Skeletal muscle satellite cell (primary cell): ENCODE data around the gene WNT11.

Experiments
- H3K27me3 ChIP-seq: 2 replicates; pipeline ENCODE4 v1.7.0; 2013; ENCODE audit warnings: low read length; ENCODE audit not compliant: control insufficient read depth, insufficient read depth
- H3K36me3 ChIP-seq: 2 replicates; pipeline ENCODE4 v1.7.0; 2013; ENCODE audit warnings: mild to moderate bottlenecking, control low read depth, low read length; ENCODE audit not compliant: insufficient read depth
- H3K4me1 ChIP-seq: 2 replicates; pipeline ENCODE4 v1.7.0; 2013; ENCODE audit warnings: low read length; ENCODE audit not compliant: control insufficient read depth, insufficient read depth
- H3K4me2 ChIP-seq: 2 replicates; pipeline ENCODE4 v1.7.0; 2013; ENCODE audit warnings: mild to moderate bottlenecking, low read length
- H3K4me3 ChIP-seq: 2 replicates; pipeline ENCODE4 v1.7.0; 2013; ENCODE audit warnings: low read length
- H3K9ac ChIP-seq: 2 replicates; pipeline ENCODE4 v1.7.0; 2013; ENCODE audit warnings: mild to moderate bottlenecking, low read depth, low read length, moderate library complexity
- H3K9me3 ChIP-seq: replicated peaks from 2 replicates; pipeline ENCODE4 v1.7.0; 2013; ENCODE audit warnings: mild to moderate bottlenecking, control low read depth, low read length

The WNT11 gene

GRCh38 chr11:76162336-76163288 lies 43.7 kb downstream of the WNT11 start:
- no peak overlapping the region for H3K9ac ChIP-seq
- H3K9me3 ChIP-seq, result no peaks in the 10 kb centered on the region
- no peaks in the 10 kb centered on the region for H3K36me3 ChIP-seq
- H3K4me1 ChIP-seq, result no peaks in the 10 kb centered on the region
- no peak overlapping the region for H3K4me2 ChIP-seq
- H3K4me3 ChIP-seq, result no peak overlapping the region
- peaks cover 71% of the 10 kb centered on the region for H3K27me3 ChIP-seq

DNA sequence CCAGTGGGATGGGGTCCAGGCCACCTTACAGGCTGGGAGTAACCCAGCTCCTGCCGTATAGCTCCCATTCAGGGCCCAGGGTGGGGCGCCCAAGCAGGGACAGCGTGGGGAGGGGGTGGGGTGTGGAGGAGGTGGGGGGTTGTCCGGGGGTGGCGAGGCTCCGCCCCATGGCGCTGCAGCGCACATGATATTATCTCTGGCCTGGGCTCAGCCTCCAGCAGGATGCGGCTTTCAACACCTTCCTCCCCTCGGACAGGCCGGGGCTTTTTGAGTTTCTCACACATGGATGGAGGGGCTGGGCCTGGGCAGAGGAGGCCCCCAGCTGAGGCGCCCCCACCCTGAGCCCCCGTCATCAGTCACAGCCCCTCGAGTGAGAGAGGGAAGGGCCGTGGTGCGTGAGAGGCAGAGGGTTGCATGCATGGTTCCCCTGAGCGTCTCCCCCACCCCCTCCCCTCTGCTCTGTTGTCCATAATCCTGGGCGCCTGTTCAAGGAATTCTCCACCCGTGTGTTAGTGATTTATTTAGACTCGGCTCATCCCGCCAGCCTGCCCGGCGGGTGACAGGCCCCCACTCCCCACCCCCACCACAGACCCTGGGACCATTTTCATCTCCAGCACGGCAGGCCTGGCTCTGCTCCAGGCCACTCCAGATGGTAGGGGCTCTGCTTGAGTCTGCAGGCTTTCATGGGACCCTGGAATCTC lies 44.9 kb downstream of the WNT11 start:
- H3K9me3 ChIP-seq, result no peaks in the 10 kb centered on the region
- no peak overlapping the region for H3K4me2 ChIP-seq
- peaks cover 72% of the 10 kb centered on the region for H3K27me3 ChIP-seq
- no peak overlapping the region for H3K4me3 ChIP-seq
- no peak overlapping the region for H3K9ac ChIP-seq
- no peaks in the 10 kb centered on the region for H3K36me3 ChIP-seq
- H3K4me1 ChIP-seq, result no peaks in the 10 kb centered on the region

DNA sequence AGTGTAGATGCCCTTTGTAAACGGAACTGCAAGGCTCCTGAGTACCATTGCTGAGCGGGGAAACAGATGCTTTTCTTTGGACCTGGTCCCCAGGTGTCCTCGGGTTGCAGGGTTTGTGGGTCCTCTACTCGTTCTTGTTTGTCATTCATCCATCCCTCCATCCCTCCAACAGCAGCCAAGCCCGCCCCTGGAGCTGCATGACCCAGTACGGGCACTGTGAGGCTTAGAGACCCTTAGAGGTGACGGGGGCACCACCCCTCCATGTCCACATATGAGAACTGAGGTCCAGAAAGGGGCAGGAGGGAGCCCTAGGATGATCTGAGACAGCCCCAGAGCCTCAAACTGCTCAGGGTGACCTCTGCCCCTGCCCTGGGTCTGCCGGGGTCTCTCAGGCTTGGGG lies 45.4 kb downstream of the WNT11 start:
- Histone ChIP-seq H3K4me1 (no peaks in the 10 kb centered on the region), H3K9me3 (no peaks in the 10 kb centered on the region), H3K4me2 (no peak overlapping the region), H3K36me3 (no peaks in the 10 kb centered on the region), H3K9ac (no peak overlapping the region), H3K27me3 (peaks cover 67% of the 10 kb centered on the region), H3K4me3 (no peak overlapping the region)

GRCh38 chr11:76159983-76160661 lies 46.2 kb downstream of the WNT11 start:
- Histone ChIP-seq H3K4me2 (no peak overlapping the region), H3K36me3 (no peaks in the 10 kb centered on the region), H3K9me3 (no peaks in the 10 kb centered on the region), H3K4me1 (no peaks in the 10 kb centered on the region), H3K9ac (no peak overlapping the region), H3K27me3 (peaks cover 62% of the 10 kb centered on the region), H3K4me3 (no peak overlapping the region)

DNA sequence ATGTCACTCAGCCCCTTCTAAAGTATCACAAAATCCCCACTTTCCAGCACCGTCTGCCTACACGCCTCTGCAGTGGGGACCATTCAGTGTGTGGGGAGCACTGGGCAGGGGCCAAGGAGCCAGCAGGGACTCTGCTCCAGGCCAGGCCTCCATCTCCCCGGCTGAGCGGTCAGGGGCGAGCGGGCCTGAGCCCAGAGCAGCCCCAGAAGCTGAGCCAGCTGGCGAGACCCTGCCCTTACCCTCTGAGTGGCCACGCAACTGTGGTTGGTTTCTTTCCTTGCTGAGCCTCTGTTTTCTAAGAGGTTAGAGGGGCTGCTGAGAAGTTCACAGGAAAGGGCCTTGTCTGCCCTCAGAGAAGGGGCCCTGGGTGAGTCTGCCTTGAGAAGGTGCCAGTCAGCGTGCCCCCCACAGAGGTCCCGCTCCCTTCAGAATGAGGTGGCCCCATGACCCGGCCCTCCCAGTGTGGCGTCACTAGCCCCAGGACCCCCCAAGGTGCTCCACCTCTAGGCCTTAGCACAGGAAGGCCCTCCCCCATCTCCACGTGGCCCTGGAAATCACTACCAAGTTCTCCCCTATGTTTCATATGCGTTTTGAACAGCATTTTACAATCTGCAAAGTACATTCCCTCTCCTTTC lies 46.9 kb downstream of the WNT11 start:
- H3K27me3 ChIP-seq, result peaks cover 62% of the 10 kb centered on the region
- no peak overlapping the region for H3K9ac ChIP-seq
- no peaks in the 10 kb centered on the region for H3K4me1 ChIP-seq
- H3K4me3 ChIP-seq, result no peak overlapping the region
- no peaks in the 10 kb centered on the region for H3K9me3 ChIP-seq
- H3K36me3 ChIP-seq, result no peaks in the 10 kb centered on the region
- no peak overlapping the region for H3K4me2 ChIP-seq

DNA sequence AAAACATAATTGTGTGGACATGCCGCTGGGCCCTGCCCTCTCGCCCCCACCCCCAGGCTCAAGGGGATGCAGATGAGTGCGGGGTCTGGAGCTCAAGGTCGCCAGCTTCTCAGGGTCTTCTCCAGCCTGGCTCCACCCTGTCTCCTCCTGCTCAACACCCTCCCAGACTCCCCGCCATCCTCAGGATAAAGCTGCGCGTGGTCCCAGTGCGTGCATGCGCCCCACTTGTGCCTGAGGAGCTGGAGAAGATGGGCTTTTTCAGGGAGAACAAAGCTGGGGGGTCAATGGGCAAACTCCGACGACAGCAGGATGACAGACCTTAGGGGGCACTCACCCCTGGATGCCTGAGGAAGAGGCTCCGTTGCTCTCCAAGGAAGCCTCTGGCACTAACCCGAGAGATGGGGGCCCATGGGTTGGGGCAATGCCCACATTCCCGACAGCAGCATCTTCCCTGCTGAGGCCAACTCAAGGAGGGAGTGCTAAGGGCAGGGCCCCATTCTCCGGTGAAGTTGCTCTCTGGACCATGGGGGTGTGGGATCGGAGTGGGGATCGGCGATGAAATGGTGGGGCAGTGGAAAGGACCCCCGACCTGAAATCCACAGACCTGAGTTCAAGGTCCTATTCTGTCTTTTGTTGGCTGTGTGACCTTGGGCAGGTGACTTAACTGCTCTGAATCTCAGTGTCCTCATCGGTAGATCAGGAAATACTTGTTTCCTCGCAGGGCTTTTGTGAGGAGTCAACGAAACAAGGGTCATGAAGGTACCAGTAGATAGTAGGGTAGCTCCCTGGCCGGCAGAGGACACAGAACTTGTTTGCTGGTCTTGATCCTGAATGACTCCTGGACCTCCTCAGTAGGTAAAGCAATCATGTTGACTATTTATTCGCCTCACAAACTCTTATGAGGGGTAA lies 47.7 kb downstream of the WNT11 start:
- no peaks in the 10 kb centered on the region for H3K36me3 ChIP-seq
- H3K4me2 ChIP-seq, result no peak overlapping the region
- H3K4me3 ChIP-seq, result no peak overlapping the region
- H3K9me3 ChIP-seq, result no peaks in the 10 kb centered on the region
- H3K27me3 ChIP-seq, result peaks cover 59% of the 10 kb centered on the region
- no peaks in the 10 kb centered on the region for H3K4me1 ChIP-seq
- H3K9ac ChIP-seq, result no peak overlapping the region

DNA sequence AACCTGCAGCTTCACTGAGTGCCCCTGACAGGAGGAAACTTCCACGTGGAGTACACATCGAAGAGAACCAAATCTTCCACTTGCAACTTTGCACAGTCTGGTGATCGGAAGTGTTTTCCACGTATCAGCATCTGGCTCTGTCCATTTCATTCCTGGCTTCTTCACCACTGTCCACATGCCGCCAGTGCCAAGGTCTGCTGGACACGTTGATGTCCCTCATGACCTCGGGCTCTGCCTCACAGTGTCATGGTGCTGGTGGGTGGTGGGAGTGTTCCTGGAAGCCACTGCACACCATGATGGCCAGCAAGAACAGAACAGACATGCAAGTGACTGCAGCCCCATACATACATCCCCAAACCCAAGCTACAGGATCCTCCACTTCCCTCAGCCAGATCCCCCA lies 48.4 kb downstream of the WNT11 start:
- H3K9ac ChIP-seq, result no peak overlapping the region
- no peaks in the 10 kb centered on the region for H3K9me3 ChIP-seq
- peaks cover 52% of the 10 kb centered on the region for H3K27me3 ChIP-seq
- H3K36me3 ChIP-seq, result no peaks in the 10 kb centered on the region
- no peaks in the 10 kb centered on the region for H3K4me1 ChIP-seq
- H3K4me3 ChIP-seq, result no peak overlapping the region
- H3K4me2 ChIP-seq, result no peak overlapping the region

GRCh38 chr11:76156971-76157427 lies 49.3 kb downstream of the WNT11 start:
- Histone ChIP-seq H3K27me3 (peaks cover 46% of the 10 kb centered on the region), H3K36me3 (no peaks in the 10 kb centered on the region), H3K9ac (no peak overlapping the region), H3K4me2 (no peak overlapping the region), H3K4me3 (no peak overlapping the region), H3K9me3 (no peaks in the 10 kb centered on the region), H3K4me1 (peaks cover 4% of the 10 kb centered on the region)

DNA sequence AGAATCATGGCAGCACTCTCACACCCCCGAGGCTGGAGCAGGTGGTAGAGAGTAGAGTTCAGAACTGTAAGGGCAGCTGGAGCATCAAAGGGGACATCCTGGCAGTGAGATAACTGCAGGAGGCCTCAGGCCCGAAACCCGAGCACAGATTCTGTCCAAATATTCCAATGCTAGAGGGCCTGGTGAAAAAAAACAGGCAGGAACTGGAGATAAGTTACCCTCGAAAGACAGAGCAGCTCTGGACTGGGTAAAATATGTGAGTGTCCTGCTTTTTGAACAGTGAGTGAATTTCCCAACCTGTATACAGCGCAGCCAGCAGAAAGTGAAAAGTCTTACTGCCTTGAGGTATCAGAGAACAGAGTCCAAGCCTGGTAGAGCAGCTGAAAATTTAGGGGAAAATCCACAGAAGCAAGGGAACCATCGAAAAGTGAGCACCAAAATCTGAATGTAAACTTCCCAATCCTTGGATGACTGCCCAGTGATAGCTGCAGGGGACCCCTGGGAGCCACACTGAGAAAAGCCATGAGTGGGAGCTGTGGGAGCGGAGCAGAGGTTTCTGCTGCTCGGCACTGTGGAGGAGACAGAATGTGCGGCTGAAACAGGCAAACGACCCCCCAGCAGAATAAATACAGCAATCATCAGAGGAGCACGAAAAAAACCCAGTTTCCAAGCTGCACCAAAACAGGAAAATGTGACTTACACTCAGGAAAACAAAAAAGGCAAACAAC lies 50.6 kb downstream of the WNT11 start:
- H3K36me3 ChIP-seq, result no peaks in the 10 kb centered on the region
- H3K4me1 ChIP-seq, result peaks cover 6% of the 10 kb centered on the region
- H3K9ac ChIP-seq, result no peak overlapping the region
- H3K9me3 ChIP-seq, result no peaks in the 10 kb centered on the region
- H3K4me3 ChIP-seq, result no peak overlapping the region
- H3K27me3 ChIP-seq, result peaks cover 38% of the 10 kb centered on the region
- no peak overlapping the region for H3K4me2 ChIP-seq

- Histone ChIP-seq H3K9me3 (no peaks in the 10 kb centered on the region), H3K9ac (no peak overlapping the region), H3K4me1 (peaks cover 6% of the 10 kb centered on the region), H3K36me3 (no peaks in the 10 kb centered on the region), H3K4me3 (no peak overlapping the region), H3K4me2 (no peak overlapping the region), H3K27me3 (peaks cover 25% of the 10 kb centered on the region)
These were observed 52.8 kb downstream of the WNT11 start for GRCh38 chr11:76153571-76153923.
